ENCODE measurements around the gene LEP. TPM values are rescaled to one million over a fixed set of nuclear protein-coding genes. Genes with fewer than 3 reads are reported as not detected.

LEP gene
- total RNA-seq, 1 experiment from 2014 or later: not detected

DNA sequence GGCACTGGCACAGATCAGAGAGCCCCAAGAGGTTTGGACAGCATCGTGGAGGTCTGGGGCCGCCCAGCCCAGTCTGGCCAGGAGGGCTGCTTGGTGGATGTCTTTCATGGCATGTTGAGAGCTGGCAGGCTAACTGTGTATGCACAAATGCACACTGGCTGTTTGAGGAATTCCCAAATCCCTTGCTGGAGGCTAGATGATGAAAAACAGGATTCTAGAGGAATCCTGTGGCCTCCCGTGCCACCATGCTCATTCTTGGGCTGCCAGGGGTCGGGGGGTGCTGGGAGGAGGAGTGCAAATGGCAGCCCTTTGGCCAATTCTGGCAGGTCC, 26.5 kb downstream of the LEP start:
- Histone ChIP-seq H2AFZ (ENCODE audit: low read length) (no peak overlapping the region), H2BK5ac (ENCODE audit: insufficient read length, low read length) (no peak overlapping the region), H3T11ph (ENCODE audit: low read length) (no peak overlapping the region), H2BK20ac (ENCODE audit: low read depth, low read length, poor library complexity, severe bottlenecking) (no peak overlapping the region), H3K27ac (ENCODE audit: insufficient read length, low read depth, low read length) (no peak overlapping the region), H3K14ac (ENCODE audit: insufficient read depth, low read length) (0 out of 2 replicates have a peak overlapping the region, but pooled peaks have one; percentile 6), H3K4ac (ENCODE audit: low read depth, low read length) (no peak overlapping the region), H2AK5ac (ENCODE audit: insufficient read length, low read length) (no peak overlapping the region), H2BK120ac (ENCODE audit: low read depth, low read length, poor library complexity, severe bottlenecking) (no peak overlapping the region), H3K18ac (ENCODE audit: insufficient read length, low read depth, low read length) (no peak overlapping the region), H4K20me1 (ENCODE audit: control insufficient read depth, insufficient read depth, insufficient read length) (no peaks in the 10 kb centered on the region), H2BK12ac (ENCODE audit: insufficient read length, low read depth, low read length) (no peak overlapping the region), H2BK15ac (ENCODE audit: low read depth, low read length) (no peak overlapping the region), H4K91ac (ENCODE audit: insufficient read length, low read depth, low read length) (no peak overlapping the region), H3K9ac (ENCODE audit: extremely low read depth, insufficient read length, low read length) (no peak overlapping the region), H4K5ac (ENCODE audit: insufficient read length, low read depth, low read length) (no peak overlapping the region), H3K23ac (ENCODE audit: insufficient read length, low read depth, low read length) (no peak overlapping the region), H3K23me2 (ENCODE audit: insufficient read length, low read depth, low read length, poor library complexity, severe bottlenecking) (no peaks in the 10 kb centered on the region), H3K79me1 (ENCODE audit: insufficient read depth, low read depth, low read length, poor library complexity, severe bottlenecking) (no peaks in the 10 kb centered on the region), H3K79me2 (ENCODE audit: insufficient read depth, low read length) (no peaks in the 10 kb centered on the region), H3K27me3 (ENCODE audit: insufficient read depth, low read length) (no peaks in the 10 kb centered on the region), H3K4me1 (ENCODE audit: insufficient read depth, low read length) (peaks cover 9% of the 10 kb centered on the region; the same call in 1 of the 2 replicates), H3K56ac (ENCODE audit: insufficient read length, low read depth, low read length) (no peak overlapping the region), H3K4me2 (ENCODE audit: insufficient read depth, insufficient read length, low read length) (peak overlapping the region; percentile 57), H4K8ac (replicated peaks; ENCODE audit: insufficient read length, low read depth, low read length) (no peak overlapping the region), H3K9me3 (ENCODE audit: control insufficient read depth, low read depth, low read length) (no peaks in the 10 kb centered on the region)
- no peaks in the 10 kb centered on the region for H3K36me3 Mint-ChIP-seq (ENCODE audit: insufficient read depth in 1 of 3, low read depth in 3 of 3)
- TF ChIP-seq CTCF (conservative IDR thresholded peaks at IDR 0.05): no peak
- H3K27me3 Mint-ChIP-seq (ENCODE audit: low read depth): peaks cover 3% of the 10 kb centered on the region
- peak overlapping the region; percentile 95; a peak in 6 of 7 replicates for H3K27ac Mint-ChIP-seq
- H3K4me1 Mint-ChIP-seq: peaks cover 46 to 59% of the 10 kb centered on the region in 2 experiments
- no peaks in the 10 kb centered on the region; a peak in 1 of 5 replicates for H3K9me3 Mint-ChIP-seq
- WGBS (ENCODE audit: extremely low coverage, insufficient read length, low lambda C conversion rate): no CpG with 5 or more reads among the region's 4 CpGs
- DNase-seq: no peak
- H3K4me3 Mint-ChIP-seq: peak overlapping the region; percentile 50 to 69

Data from H9 (cell line).